Central memory CD4-positive, alpha-beta T cell (primary cell): ENCODE results near the gene ETV5.

Experiments
- DNase-seq: peaks from one replicate; pipeline ENCODE4 v3.0.0; 2022

ETV5 gene

DNA sequence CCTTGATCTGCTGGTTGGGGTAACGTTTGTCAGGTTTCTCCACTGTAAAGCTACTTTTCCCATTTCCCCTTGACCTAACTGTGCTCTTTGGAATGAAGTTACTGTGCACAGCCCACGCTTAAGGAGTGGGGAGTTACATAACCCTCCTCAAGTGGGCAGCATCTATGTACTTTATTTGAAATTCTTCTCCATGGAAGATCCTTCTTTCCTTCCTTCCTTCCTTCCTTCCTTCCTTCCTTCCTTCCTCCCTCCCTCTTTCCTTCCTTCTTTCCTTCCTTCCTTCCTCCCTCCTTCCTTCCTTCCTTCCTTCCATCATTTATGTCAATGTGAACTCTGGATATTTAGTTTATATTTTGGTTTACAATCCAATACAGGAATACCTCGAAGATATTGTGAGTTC is 94.0 kb downstream of the ETV5 start:
- no peak for DNase-seq

DNA sequence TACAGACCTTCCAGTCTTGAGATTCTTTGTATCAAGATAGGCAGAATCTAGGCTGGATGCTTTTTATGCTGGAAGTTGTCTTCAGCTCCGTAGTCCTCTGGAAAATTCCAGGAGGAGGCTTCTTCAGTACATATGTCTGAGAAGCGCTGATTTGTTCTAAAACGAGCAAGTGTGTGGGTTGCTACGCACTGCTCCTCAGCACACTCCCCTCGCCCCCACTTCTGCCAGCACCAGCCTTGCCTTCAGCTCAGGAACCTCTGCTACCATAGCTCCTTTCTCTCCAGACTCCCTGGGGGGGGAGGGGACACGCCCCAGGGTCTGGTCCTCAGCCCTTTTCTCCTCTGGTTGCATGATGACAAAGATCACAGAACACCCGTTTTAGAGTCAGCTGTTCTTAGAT is 95.6 kb downstream of the ETV5 start:
- DNase-seq, result no peak

DNA sequence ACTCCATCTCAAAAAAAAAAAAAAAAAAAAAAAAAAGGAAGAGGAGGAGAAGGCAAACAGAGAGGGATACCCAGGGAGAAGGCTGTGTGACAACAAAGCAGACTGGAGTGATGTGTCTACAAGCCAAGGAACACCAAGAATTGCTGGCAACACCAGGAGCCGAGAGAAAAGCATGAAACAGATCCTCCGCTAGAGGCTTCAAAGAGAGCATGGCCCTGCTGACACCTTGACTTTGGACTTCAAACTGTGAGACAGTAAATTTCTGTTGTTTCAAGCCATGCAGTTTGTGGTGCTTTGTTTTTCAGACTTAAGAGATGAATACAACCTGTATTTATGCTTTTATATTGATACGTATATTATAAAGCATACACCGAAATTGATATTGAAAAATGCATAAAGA is 96.8 kb downstream of the ETV5 start:
- no peak for DNase-seq

DNA sequence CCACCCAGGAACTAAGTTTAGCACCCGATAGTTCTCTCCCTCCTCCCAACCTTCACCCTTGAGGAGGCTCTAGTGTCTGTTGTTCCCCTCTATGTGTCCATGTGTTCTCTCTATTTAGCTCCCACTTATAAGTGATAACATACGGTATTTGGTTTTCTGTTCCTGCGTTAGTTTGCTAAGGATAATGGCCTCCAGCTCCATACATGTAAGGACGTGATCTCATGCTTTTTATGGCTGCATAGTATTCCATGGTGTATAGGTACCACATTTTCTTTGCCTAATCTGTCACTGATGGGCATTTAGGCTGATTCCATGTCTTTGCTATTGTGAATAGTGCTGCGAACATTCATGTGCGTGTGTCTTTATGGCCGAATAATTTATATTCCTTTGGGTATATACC is 104.2 kb downstream of the ETV5 start:
- no peak for DNase-seq

DNA sequence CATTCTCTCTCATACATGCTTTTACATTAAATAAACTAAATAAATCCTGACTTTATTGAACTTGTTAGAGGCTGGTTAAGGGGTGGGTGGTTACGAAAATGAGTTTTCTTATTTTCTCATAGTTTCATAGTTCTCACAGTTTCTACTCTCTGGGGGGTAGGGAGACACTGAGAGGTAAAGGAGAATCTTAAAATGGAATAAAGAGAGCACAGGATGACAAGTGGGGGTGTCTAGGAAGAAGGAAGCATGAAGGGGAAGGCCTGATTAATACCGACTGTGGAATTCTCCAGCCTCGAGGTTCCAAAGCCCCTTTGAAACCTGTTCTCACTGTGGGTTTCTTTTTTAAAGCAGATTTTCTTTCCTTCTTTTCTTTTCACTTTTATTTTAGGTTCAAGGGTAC is 104.7 kb downstream of the ETV5 start:
- DNase-seq, result no peak

DNA sequence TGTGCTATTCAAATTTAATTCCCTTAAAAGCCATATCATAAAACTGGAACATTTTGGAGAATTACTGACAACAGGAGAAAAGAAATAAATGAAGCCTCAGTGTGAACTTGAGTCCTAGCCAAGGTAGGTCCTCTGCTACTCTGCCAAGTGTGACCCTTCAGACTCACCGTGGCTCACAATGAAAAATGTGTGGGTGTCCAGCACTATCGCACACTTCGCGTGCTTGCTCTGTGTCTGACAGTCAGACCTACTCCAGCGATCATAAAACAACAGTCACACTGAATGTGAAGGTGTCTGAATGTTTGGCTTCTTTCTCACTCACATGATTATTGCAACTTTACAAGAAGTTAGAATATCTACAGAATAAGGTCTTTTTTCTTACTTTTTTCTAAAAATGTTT is 105.3 kb downstream of the ETV5 start:
- DNase-seq, result no peak

DNA sequence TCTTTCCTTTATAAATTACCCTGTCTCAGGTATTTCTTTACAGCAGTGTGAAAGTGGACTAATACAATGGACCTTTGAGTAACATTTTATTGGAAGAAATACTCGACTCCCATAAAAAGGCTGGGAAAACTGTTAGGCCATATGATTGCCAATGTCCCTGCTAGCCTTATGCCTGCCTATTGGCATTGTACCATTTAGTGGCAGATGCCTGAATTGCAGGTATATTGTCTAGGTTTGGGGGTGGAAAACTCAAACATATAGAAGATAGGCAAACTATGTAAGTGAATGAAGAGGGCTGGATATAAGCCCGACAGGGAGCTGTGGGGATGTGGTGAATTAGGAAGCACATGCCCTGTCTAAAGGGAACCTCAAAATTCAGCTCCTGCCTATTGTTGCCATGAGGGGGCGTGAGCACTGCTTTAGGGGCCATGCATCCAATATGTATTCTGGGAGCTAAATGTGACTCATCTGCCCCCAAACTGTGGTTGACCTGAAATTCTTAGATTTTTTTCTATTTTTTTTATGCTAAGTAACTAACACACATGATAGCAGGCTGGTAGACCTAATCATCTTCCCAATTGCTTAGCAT is 105.9 kb downstream of the ETV5 start:
- DNase-seq, result no peak

DNA sequence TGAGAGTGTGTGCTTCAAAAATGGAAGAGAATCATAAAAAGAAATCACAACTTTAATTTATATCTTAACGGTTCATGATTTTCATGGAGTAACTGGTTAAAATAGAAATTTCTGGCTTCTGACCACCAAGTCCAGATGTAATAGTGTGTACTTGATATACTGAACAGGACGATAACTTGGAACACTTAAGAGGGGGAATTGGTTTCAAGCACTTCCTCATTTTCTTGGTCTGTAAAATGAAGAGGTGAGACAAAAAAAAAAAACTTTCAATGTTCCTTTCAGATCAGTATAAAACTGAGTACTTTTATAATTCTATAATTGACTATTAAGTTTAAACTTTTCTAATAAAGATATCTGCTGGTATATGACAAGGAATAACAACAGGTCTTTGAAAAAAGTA is 107.0 kb downstream of the ETV5 start:
- no peak for DNase-seq

DNA sequence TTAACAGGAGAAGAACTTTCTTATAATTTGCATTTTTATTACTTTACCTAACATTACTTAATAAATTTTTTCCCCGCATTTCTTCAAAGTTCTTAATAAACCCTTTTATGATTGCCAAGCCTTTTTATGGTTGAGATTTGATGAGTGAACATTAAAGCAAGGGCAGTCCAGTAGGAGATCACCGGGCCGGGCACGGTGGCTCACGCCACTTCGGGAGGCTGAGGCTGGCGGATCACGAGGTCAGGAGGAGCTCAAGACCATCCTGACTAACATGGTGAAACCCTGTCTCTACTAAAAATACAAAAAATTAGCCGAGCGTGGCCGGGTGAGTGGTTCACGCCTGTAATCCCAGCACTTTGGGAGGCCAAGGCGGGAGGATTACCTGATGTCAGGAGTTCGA is 109.7 kb downstream of the ETV5 start:
- DNase-seq, result no peak

DNA sequence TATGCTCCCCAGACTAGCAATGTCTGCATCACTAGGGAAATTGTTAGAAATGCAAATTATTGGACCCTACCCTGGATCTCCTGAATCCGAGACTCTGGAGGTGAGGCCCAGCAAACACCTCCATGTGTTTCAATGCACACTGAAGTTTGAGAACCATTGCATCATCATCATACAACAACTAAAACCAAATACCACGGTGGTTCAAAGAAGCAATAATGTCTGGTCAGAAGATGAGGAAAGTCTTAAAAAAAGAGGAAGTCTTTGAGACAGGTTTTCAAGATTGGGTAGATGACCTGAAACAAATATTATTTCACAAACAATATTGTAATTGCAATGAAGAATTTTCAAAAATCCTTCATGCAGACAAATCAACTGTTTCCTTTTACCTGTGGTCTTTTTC is 110.8 kb downstream of the ETV5 start:
- DNase-seq, result no peak

DNA sequence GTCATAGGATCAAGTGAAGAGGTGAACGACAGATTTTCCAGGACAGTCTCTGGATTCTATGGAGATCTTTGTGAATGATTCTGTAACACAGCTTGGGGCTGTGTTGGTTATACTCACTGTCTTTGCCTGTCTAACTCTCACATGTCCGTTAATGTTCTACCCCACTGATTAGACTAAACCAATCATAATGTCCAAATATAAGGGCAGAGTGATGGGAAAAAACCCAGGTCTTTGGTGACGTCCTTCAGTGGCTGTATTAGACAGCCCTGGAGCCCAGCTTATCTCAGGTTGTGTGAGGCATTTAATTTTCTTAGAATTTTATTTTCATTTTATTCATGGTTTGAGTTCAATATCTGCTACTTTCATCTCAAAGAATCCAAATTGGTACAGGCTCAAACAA is 111.8 kb downstream of the ETV5 start:
- DNase-seq, result no peak
